Suprapubic skin (tissue), 4 donors: ENCODE measurements around the gene PPP4C. TPM values are rescaled to one million over a fixed set of nuclear protein-coding genes. Genes with fewer than 3 reads are reported as not detected.
"Not testable (repeated sequence)": the region's sequence is repeated elsewhere in the genome, so short reads cannot be mapped to it uniquely, and the experiment has no call there.

Source experiments
- DNase-seq, 2 donors: peaks; one replicate each; pipeline ENCODE4 v3.0.0-alpha.2; 2019; ENCODE audit warnings: low spot score in 2 of 2
- H3K27ac ChIP-seq: fragments of 200-600 bp; sonication (generic); one replicate; pipeline ENCODE4 v1.5.1; 2019
- H3K27me3 ChIP-seq: fragments of 200-600 bp; sonication (generic); one replicate; pipeline ENCODE4 v1.5.1; 2019
- H3K36me3 ChIP-seq: fragments of 200-600 bp; sonication (generic); one replicate; pipeline ENCODE4 v1.5.1; 2019
- H3K4me1 ChIP-seq: fragments of 200-600 bp; sonication (generic); one replicate; pipeline ENCODE4 v1.5.1; 2019
- H3K4me3 ChIP-seq: fragments of 200-600 bp; sonication (generic); one replicate; pipeline ENCODE4 v1.5.1; 2019; ENCODE audit warnings: mild to moderate bottlenecking
- H3K9me3 ChIP-seq: fragments of 200-600 bp; sonication (generic); one replicate; pipeline ENCODE4 v1.5.1; 2019
- EP300 ChIP-seq: sonication (generic); formaldehyde crosslinking; IDR thresholded peaks from one replicate; pipeline ENCODE4 v1.6.1; 2017; ENCODE audit warnings: antibody characterized with exemption
- POLR2A ChIP-seq, 2 donors: fragments of 450-650 bp; IDR thresholded peaks; one replicate each; pipeline ENCODE4 v1.6.1; 2017; ENCODE audit warnings: antibody characterized with exemption in 2 of 2, mild to moderate bottlenecking in 2 of 2, moderate library complexity in 2 of 2
- POLR2AphosphoS5 ChIP-seq, 3 donors: sonication (generic); formaldehyde crosslinking; IDR thresholded peaks; one replicate each; pipeline ENCODE4 v1.6.1; 2017; ENCODE audit warnings: antibody characterized with exemption in 3 of 3
- WGBS: methylation state at CpG from one replicate; pipeline ENCODE4 v1.1.5; 2018; 5-methylcytosine and 5-hydroxymethylcytosine counted together
- total RNA-seq, 4 donors: library from RNA; depleted of rRNA; stranded (reverse); fragments of >200 nt; gene quantifications; one replicate each; pipeline ENCODE4 v1.1.0, GENCODE V29; 2016
- TF ChIP-seq, protein P1 (sequence below), 2 donors: fragments of 200-600 bp in 1 of 2; fragments of 450-650 bp in 1 of 2; sonication (generic) in 1 of 2; IDR thresholded peaks; one replicate each; pipeline ENCODE4 v1.5.1; 2016 to 2019; ENCODE audit warnings: antibody characterized with exemption in 2 of 2, mild to moderate bottlenecking in 1 of 2, moderate library complexity in 1 of 2

The PPP4C gene
- total RNA-seq, 4 donors from 2014 or later, result 52.0 to 66.0 (median 61.2) TPM

GRCh38 chr16:30040221-30040620 is 35.6 kb upstream of the PPP4C start:
- no peak overlapping the region for H3K4me3 ChIP-seq
- TF ChIP-seq, protein P1, sequence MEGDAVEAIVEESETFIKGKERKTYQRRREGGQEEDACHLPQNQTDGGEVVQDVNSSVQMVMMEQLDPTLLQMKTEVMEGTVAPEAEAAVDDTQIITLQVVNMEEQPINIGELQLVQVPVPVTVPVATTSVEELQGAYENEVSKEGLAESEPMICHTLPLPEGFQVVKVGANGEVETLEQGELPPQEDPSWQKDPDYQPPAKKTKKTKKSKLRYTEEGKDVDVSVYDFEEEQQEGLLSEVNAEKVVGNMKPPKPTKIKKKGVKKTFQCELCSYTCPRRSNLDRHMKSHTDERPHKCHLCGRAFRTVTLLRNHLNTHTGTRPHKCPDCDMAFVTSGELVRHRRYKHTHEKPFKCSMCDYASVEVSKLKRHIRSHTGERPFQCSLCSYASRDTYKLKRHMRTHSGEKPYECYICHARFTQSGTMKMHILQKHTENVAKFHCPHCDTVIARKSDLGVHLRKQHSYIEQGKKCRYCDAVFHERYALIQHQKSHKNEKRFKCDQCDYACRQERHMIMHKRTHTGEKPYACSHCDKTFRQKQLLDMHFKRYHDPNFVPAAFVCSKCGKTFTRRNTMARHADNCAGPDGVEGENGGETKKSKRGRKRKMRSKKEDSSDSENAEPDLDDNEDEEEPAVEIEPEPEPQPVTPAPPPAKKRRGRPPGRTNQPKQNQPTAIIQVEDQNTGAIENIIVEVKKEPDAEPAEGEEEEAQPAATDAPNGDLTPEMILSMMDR (IDR thresholded peaks at IDR 0.05), result no peak
- no peak for DNase-seq
- H3K36me3 ChIP-seq, result no peaks in the 10 kb centered on the region
- peaks cover 3% of the 10 kb centered on the region for H3K27me3 ChIP-seq
- H3K27ac ChIP-seq, result no peak overlapping the region
- 81% methylated on average over 5 of the region's 5 CpGs for WGBS
- H3K9me3 ChIP-seq, result no peaks in the 10 kb centered on the region
- H3K4me1 ChIP-seq, result peaks cover 3% of the 10 kb centered on the region

GRCh38 chr16:30040690-30041089 is 35.1 kb upstream of the PPP4C start:
- not testable (repeated sequence) for DNase-seq, H3K27me3 ChIP-seq, H3K36me3 ChIP-seq, H3K4me3 ChIP-seq, H3K4me1 ChIP-seq, H3K9me3 ChIP-seq, H3K27ac ChIP-seq
- 87% methylated on average over 5 of the region's 5 CpGs for WGBS

DNA sequence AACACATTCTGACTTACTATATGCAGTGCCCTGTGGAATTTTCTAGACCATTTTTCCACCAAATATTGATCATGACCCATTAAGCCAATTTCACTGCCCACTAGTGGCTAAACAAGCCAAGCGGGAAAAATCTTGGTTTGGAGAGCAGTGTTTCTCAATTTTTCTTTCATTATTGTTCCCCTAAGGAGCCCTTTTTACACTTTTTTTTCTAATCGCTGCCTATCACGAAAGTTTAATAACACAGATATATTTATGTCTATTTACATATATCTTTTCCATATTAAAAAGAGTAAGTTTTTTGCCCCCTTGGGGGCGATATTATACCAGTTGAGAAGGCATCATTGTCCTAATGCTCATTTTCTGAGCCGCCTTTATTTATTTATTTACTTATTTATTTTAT is 34.0 kb upstream of the PPP4C start:
- H3K36me3 ChIP-seq, result no peaks in the 10 kb centered on the region
- no peak for DNase-seq
- H3K4me3 ChIP-seq, result no peak overlapping the region
- H3K27me3 ChIP-seq, result no peaks in the 10 kb centered on the region
- H3K4me1 ChIP-seq, result peaks cover 3% of the 10 kb centered on the region
- WGBS, result 23% methylated on average over 5 of the region's 5 CpGs
- H3K9me3 ChIP-seq, result no peaks in the 10 kb centered on the region
- no peak overlapping the region for H3K27ac ChIP-seq
- TF ChIP-seq EP300, result no peak
- TF ChIP-seq, protein P1 (IDR thresholded peaks at IDR 0.05), result peak in 1 of 2 donors; percentile 25

DNA sequence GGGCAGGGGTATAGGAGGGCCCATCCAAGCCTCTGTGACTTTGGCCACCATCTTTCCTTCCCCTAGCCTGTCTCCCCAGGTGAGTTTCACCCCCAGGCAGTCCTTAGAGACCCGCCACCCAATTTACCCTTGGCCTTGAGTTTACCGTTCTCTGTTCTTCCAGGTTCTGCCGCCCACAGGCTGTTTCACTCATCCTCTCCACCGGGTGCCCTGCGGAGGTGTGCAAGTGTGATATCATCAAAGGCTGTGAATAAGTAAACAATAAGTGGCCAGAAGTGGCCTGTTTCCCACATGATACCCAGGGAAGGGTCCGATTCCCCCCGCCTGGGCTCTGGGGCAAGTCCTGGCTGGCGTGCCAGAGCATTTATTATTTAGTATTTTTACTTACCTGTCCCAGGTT is 29.6 kb upstream of the PPP4C start:
- 85% methylated on average over 8 of the region's 8 CpGs for WGBS
- no peaks in the 10 kb centered on the region for H3K36me3 ChIP-seq
- no peak overlapping the region for H3K27ac ChIP-seq
- no peaks in the 10 kb centered on the region for H3K27me3 ChIP-seq
- H3K4me3 ChIP-seq, result no peak overlapping the region
- H3K9me3 ChIP-seq, result no peaks in the 10 kb centered on the region
- H3K4me1 ChIP-seq, result peaks cover 6% of the 10 kb centered on the region
- TF ChIP-seq POLR2A (IDR thresholded peaks at IDR 0.05) (no peak), EP300 (no peak)
- no peak for DNase-seq

GRCh38 chr16:30046588-30046987 is 29.2 kb upstream of the PPP4C start:
- H3K4me1 ChIP-seq, result peaks cover 6% of the 10 kb centered on the region
- H3K9me3 ChIP-seq, result no peaks in the 10 kb centered on the region
- H3K36me3 ChIP-seq, result no peaks in the 10 kb centered on the region
- no peaks in the 10 kb centered on the region for H3K27me3 ChIP-seq
- WGBS, result 89% methylated on average over 1 of the region's 1 CpG
- no peak overlapping the region for H3K4me3 ChIP-seq
- TF ChIP-seq POLR2AphosphoS5 (IDR thresholded peaks at IDR 0.05), result no peak
- no peak for TF ChIP-seq POLR2A (IDR thresholded peaks at IDR 0.05)
- no peak for TF ChIP-seq EP300
- TF ChIP-seq, protein P1 (IDR thresholded peaks at IDR 0.05), result no peak
- DNase-seq, result no peak
- no peak overlapping the region for H3K27ac ChIP-seq

GRCh38 chr16:30049871-30050270 is 25.9 kb upstream of the PPP4C start:
- H3K4me1 ChIP-seq, result peaks cover 25% of the 10 kb centered on the region

More at GRCh38 chr16:30049871-30050270, 25.9 kb upstream of the PPP4C start:
- Histone ChIP-seq H3K4me3 (no peak overlapping the region), H3K27me3 (no peaks in the 10 kb centered on the region), H3K27ac (no peak overlapping the region), H3K36me3 (no peaks in the 10 kb centered on the region), H3K9me3 (no peaks in the 10 kb centered on the region)
- TF ChIP-seq EP300 (no peak), POLR2A (IDR thresholded peaks at IDR 0.05) (no peak), POLR2AphosphoS5 (IDR thresholded peaks at IDR 0.05) (no peak)
- TF ChIP-seq, protein P1 (IDR thresholded peaks at IDR 0.05), result no peak
- WGBS, result 55% methylated on average over 8 of the region's 8 CpGs
- no peak for DNase-seq
